Heart left ventricle (tissue), 16 donors: ENCODE data around the gene VAT1. TPM values are rescaled to one million over a fixed set of nuclear protein-coding genes. Genes with fewer than 3 reads are reported as not detected.

Source experiments
- ATAC-seq, 4 donors: fragments of 200-7000 bp; cut with Tn5 transposase; one replicate each; pipeline ENCODE4 v1.9.1; 2020 to 2022; ENCODE audit warnings: moderate library complexity in 4 of 4, mild to moderate bottlenecking in 3 of 4, moderate number of reproducible peaks in 1 of 4
- DNase-seq, 5 donors: peaks; one replicate each; pipeline ENCODE4 v3.0.0-alpha.2; 2020
- H3K27ac ChIP-seq, 12 donors: fragments of 200-600 bp; sonication (generic) in 4 of 12; one replicate each; pipeline versions ENCODE4 v1.5.0 to v1.8.0; 2016 to 2022; ENCODE audit warnings: mild to moderate bottlenecking in 2 of 12
- H3K27me3 ChIP-seq, 9 donors: fragments of 200-600 bp; sonication (generic) in 2 of 9; one replicate each; pipeline versions ENCODE4 v1.5.1 to v1.8.0; 2016 to 2022; ENCODE audit warnings: mild to moderate bottlenecking in 3 of 9
- H3K36me3 ChIP-seq, 9 donors: fragments of 200-600 bp; sonication (generic) in 2 of 9; one replicate each; pipeline versions ENCODE4 v1.5.0 to v1.8.0; 2018 to 2022; ENCODE audit warnings: mild to moderate bottlenecking in 2 of 9
- H3K4me1 ChIP-seq, 12 donors: fragments of 200-600 bp; sonication (generic) in 4 of 12; one replicate each; pipeline versions ENCODE4 v1.5.0 to v1.8.0; 2016 to 2022; ENCODE audit warnings: mild to moderate bottlenecking in 3 of 12
- H3K4me3 ChIP-seq, 12 donors: fragments of 200-600 bp; sonication (generic) in 4 of 12; one replicate each; pipeline versions ENCODE4 v1.5.0 to v1.8.0; 2017 to 2022; ENCODE audit warnings: mild to moderate bottlenecking in 9 of 12, moderate library complexity in 4 of 12
- H3K9me3 ChIP-seq, 12 donors: fragments of 200-600 bp; sonication (generic) in 4 of 12; one replicate each; pipeline versions ENCODE4 v1.5.0 to v1.8.0; 2016 to 2022; ENCODE audit warnings: mild to moderate bottlenecking in 1 of 12
- POLR2A ChIP-seq, 2 donors: fragments of 450-650 bp; IDR thresholded peaks; one replicate each; pipeline ENCODE4 v1.6.1; 2017; ENCODE audit warnings: antibody characterized with exemption in 2 of 2, mild to moderate bottlenecking in 2 of 2, moderate library complexity in 2 of 2
- WGBS, 4 donors: extraction: QIAGEN DNeasy Blood & Tissue Kit in 2 of 4; methylation state at CpG; one replicate each; pipeline versions ENCODE4 v1.1.5 to v1.1.7; 2013 to 2018; 5-methylcytosine and 5-hydroxymethylcytosine counted together
- intact Hi-C, 10 donors: fragments of 100-400 bp; cut with DNase I; formaldehyde crosslinking; loops; one replicate each; pipeline versions ENCODE4 v1.11.1 to v1.14.2; 2022
- polyA plus RNA-seq, 2 donors: library from polyadenylated mRNA; stranded (reverse); fragments of 200-250 nt; gene quantifications; one replicate each; pipeline ENCODE4 v1.2.3, GENCODE V29; 2013
- total RNA-seq, 9 donors: library from RNA; depleted of rRNA in 2 of 9; stranded (reverse); fragments of >200 nt in 2 of 9; fragmentation: NEBNext Ultra II Directional in 3 of 9; extraction: Animal tissue kit (Norgen Biotek cat#: 25700) in 3 of 9; gene quantifications; one replicate each; pipeline versions ENCODE4 v1.1.0 to v1.2.4, GENCODE V29; 2016 to 2023
- TF ChIP-seq, protein P1 (sequence below), 12 donors: fragments of 200-600 bp; sonication (generic) in 4 of 12; IDR thresholded peaks; one replicate each; pipeline versions ENCODE4 v1.5.0 to v1.8.0; 2018 to 2022; ENCODE audit warnings: antibody characterized with exemption in 12 of 12, mild to moderate bottlenecking in 5 of 12
- donor health status: ischemic (EF 13 %, LVEDD 7.1; RV severe dilation, severe dysfunction).
- donor health status: healthy with polysubstance abuse.
- donor health status: DM: no; HTN: yes; CAD: no.
- donor health status: DM: no; HTN: no; CAD: no.
- donor health status: ischemic (EF 25% LVEDD 6.9; RV normal size, moderate dysfunction).
- donor health status: ischemic (EF 25% LVEDD 5.7; RV mildly dilated, moderate dysfunction).
- donor health status: healthy.
- donor health status: DM: yes; HTN: yes; CAD: no.
- donor health status: ischemic (EF 35%, LVEDD 5.7; RV mildly dilated, moderate dysfunction).
- donor health status: nonischemic (EF 11% LVEDD 7.7; RV severe dilation, severe dysfunction).
- donor health status: DM: yes; HTN: yes; CAD: no.
- donor health status: PGD.
- donor health status: ischemic (EF 29% LVEDD 5.4; RV normal size, mild dysfunction).
- donor health status: nonischemic (EF 23%, LVEDD 6.1; RV moderate dilation, normal function).

Gene VAT1
- total and polyA plus RNA-seq, 11 donors: 64.5 to 138 (median 92.0) TPM

DNA sequence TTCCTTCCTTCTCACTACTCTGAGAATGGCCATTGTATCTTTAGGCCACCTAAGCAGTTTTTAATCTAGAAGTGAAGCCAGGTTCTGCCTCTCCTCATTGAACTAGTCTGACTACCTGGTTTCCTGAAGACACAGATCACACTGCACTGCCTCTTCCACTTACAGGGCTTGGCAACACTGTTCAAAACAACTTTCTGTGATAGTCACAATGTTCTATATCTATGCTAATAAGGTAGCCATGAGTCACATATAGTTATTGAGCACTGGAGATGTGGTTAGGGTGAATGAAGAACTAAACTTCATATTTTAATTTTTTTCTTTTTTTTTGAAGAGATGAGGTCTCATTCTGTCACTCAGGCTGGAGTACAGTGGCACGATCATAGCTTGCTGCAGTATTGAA, 29.8 kb upstream of the VAT1 start:
- H3K4me1 ChIP-seq: no peaks in the 10 kb centered on the region
- 89 to 100% (median 93%) methylated on average over 1 of the region's 1 CpG for WGBS, 4 donors
- peaks cover 0 to 20% (median 6%) of the 10 kb centered on the region in 9 donors for H3K36me3 ChIP-seq
- no peak overlapping the region for H3K4me3 ChIP-seq
- ATAC-seq: no peak
- intact Hi-C loops: no loop called here
- no peaks in the 10 kb centered on the region for H3K27me3 ChIP-seq
- no peak for DNase-seq
- no peak overlapping the region for H3K27ac ChIP-seq
- H3K9me3 ChIP-seq: no peaks in the 10 kb centered on the region
- no peak for TF ChIP-seq POLR2A (IDR thresholded peaks at IDR 0.05)
- TF ChIP-seq, protein P1, sequence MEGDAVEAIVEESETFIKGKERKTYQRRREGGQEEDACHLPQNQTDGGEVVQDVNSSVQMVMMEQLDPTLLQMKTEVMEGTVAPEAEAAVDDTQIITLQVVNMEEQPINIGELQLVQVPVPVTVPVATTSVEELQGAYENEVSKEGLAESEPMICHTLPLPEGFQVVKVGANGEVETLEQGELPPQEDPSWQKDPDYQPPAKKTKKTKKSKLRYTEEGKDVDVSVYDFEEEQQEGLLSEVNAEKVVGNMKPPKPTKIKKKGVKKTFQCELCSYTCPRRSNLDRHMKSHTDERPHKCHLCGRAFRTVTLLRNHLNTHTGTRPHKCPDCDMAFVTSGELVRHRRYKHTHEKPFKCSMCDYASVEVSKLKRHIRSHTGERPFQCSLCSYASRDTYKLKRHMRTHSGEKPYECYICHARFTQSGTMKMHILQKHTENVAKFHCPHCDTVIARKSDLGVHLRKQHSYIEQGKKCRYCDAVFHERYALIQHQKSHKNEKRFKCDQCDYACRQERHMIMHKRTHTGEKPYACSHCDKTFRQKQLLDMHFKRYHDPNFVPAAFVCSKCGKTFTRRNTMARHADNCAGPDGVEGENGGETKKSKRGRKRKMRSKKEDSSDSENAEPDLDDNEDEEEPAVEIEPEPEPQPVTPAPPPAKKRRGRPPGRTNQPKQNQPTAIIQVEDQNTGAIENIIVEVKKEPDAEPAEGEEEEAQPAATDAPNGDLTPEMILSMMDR (IDR thresholded peaks at IDR 0.05): no peak

DNA sequence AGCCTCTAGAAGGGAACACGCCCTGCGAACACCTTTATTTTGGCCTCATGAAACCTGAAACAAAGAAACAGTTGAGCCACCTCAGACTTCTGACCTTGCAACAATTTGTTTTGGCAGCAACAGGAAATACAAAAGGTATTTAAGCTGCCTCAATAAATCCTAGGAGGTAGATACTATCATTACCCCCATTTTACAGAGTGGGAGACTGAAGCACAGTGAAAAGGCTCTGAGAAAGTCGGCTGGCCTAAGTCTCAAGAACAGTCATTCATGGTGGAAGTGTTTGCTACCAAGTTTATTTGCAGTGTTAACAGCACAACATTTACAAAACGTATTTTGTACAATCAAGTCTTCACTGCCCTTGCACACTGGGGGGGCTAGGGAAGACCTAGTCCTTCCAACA, 21.8 kb upstream of the VAT1 start:
- Histone ChIP-seq H3K4me1 (no peaks in the 10 kb centered on the region), H3K27me3 (no peaks in the 10 kb centered on the region), H3K36me3 (peaks cover 0 to 2% (median 0%) of the 10 kb centered on the region in 9 donors), H3K27ac (no peak overlapping the region), H3K9me3 (no peaks in the 10 kb centered on the region), H3K4me3 (no peak overlapping the region)
- WGBS, 4 donors: 88 to 96% (median 93%) methylated on average over 4 of the region's 4 CpGs
- DNase-seq (no peak), ATAC-seq (no peak)
- no peak for TF ChIP-seq POLR2A (IDR thresholded peaks at IDR 0.05)
- TF ChIP-seq, protein P1 (IDR thresholded peaks at IDR 0.05): no peak
- intact Hi-C loops: loop anchor here in 1 of 10 donors (10.0 kb wide), 1 partner anchor 51 kb away; no protein-coding TSS in a partner anchor

DNA sequence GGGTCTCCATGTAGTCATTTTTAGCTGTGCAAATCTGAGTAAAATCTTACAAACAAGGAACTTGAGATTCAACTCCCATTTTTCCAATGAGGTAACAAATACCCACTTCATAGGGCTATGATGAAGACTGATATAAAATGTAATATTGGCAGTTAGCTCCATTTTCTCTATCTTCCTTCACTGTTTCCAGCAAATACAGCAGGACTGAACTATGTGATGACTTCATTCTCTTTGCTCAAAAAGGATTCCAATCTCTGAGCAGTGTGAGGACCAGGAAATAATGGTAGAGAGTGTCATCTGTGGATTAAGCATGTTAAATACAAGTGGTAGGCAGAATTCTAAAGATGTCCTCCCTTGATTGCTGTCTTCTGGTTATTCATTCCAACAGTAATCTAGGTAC, 21.1 kb upstream of the VAT1 start:
- no peak overlapping the region for H3K27ac ChIP-seq
- DNase-seq (no peak), ATAC-seq (no peak)
- H3K27me3 ChIP-seq: no peaks in the 10 kb centered on the region
- intact Hi-C loops: loop anchor here in 1 of 10 donors (10.0 kb wide), 1 partner anchor 51 kb away; no protein-coding TSS in a partner anchor
- no peak overlapping the region for H3K4me3 ChIP-seq
- H3K36me3 ChIP-seq: peaks cover 0 to 2% (median 0%) of the 10 kb centered on the region in 9 donors
- TF ChIP-seq, protein P1 (IDR thresholded peaks at IDR 0.05): no peak
- no peak for TF ChIP-seq POLR2A (IDR thresholded peaks at IDR 0.05)
- H3K4me1 ChIP-seq: no peaks in the 10 kb centered on the region
- H3K9me3 ChIP-seq: no peaks in the 10 kb centered on the region

DNA sequence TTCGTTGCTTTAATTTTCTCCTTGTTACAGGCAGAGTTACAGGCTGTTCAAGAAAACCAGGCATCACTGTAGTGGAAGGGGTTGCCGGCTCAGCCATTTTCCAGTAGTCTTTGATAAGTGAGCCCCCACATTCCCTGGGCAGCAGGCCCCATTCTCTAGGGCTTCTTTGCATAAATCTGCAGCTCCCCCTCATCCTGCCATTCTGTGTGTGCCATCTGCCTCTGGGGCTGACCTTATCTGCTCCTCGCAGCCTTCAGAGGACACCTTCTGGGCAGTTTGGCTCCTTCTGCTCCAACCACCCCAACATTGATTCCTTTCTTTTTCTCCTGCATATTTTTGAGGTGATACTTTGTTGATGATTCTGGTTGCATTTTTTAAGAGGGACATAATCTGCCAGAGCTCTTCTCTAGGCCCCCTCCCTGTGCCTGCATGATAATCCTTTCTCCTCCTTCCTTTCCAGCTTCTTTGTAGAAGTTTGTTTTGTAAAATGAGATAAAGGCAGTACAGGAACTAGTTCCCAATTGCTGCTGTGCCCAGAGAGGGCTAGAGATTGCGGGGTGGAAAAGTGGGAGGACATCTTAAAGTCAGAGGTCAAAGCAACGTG, 19.9 kb upstream of the VAT1 start:
- 73 to 80% (median 76%) methylated on average over 5 of the region's 5 CpGs for WGBS, 4 donors
- ATAC-seq (no peak), DNase-seq (no peak)
- Histone ChIP-seq H3K9me3 (no peaks in the 10 kb centered on the region), H3K27ac (no peak overlapping the region), H3K27me3 (no peaks in the 10 kb centered on the region), H3K4me3 (no peak overlapping the region), H3K36me3 (peaks cover 0 to 2% (median 0%) of the 10 kb centered on the region in 9 donors), H3K4me1 (no peaks in the 10 kb centered on the region)
- intact Hi-C loops: loop anchor here in 1 of 10 donors (10.0 kb wide), 1 partner anchor 53 kb away; no protein-coding TSS in a partner anchor
- no peak for TF ChIP-seq POLR2A (IDR thresholded peaks at IDR 0.05)

DNA sequence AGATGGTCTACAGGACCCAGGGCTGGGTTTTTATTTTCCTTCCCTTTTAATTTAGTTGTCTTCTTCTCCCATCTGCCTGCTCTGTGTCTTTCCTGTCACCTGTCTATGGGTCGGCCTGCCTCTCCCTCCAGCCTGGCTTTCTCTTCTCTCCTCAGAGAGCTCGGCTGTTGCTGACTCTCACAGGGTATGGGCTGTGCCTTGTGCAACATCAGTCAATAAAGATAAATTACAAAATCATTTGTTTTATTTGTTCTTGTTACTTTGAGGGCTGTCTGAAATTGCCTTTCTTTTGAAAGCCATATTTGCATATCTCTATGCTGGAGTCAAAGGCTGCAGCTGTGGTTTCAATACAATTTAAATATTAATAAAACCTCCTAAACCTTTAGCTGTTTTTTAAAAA, 18.5 kb upstream of the VAT1 start:
- H3K27me3 ChIP-seq: no peaks in the 10 kb centered on the region
- H3K4me3 ChIP-seq: no peak overlapping the region
- WGBS, 4 donors: 84 to 93% (median 90%) methylated on average over 2 of the region's 2 CpGs
- H3K36me3 ChIP-seq: no peaks in the 10 kb centered on the region
- TF ChIP-seq POLR2A (IDR thresholded peaks at IDR 0.05): no peak
- TF ChIP-seq, protein P1 (IDR thresholded peaks at IDR 0.05): no peak
- H3K9me3 ChIP-seq: no peaks in the 10 kb centered on the region
- DNase-seq (no peak), ATAC-seq (no peak)
- no peak overlapping the region for H3K27ac ChIP-seq
- no peaks in the 10 kb centered on the region for H3K4me1 ChIP-seq
- intact Hi-C loops: loop anchor here in 1 of 10 donors (10.0 kb wide), 1 partner anchor 54 kb away; no protein-coding TSS in a partner anchor
